Measurements from ENCODE around the gene NRG3.

- TF ChIP-seq CTCF (IDR thresholded peaks at IDR 0.05), result no peak
- TF ChIP-seq POLR2A (IDR thresholded peaks at IDR 0.05), result no peak
Observed at GRCh38 chr10:82888809-82889455, 1013.9 kb downstream of the NRG3 start.
